IMR-90 (cell line): ENCODE results near the gene CNOT6.

Experiments
- BHLHE40 ChIP-seq: fragments of 150-350 bp; IDR thresholded peaks from 2 replicates; pipeline ENCODE4 v1.6.1; 2016; ENCODE audit warnings: mild to moderate bottlenecking, low read depth, low read length
- CTCF ChIP-seq: conservative IDR thresholded peaks from 2 replicates; pipeline ENCODE4 v1.5.1; 2012; ENCODE audit warnings: mild to moderate bottlenecking, low read depth, low read length, improper control_type of control experiment
- ELK1 ChIP-seq: fragments of 150-350 bp; IDR thresholded peaks from 2 replicates; pipeline ENCODE4 v1.6.1; 2016; ENCODE audit warnings: low read depth, mild to moderate bottlenecking, low read length, moderate library complexity, borderline replicate concordance
- MXI1 ChIP-seq: IDR thresholded peaks from 2 replicates; pipeline ENCODE4 v1.6.1; 2012; ENCODE audit warnings: low read depth, mild to moderate bottlenecking, low read length, moderate library complexity, borderline replicate concordance
- NFE2L2 ChIP-seq: fragments of 150-350 bp; IDR thresholded peaks from 2 replicates; pipeline ENCODE4 v1.6.1; 2016; ENCODE audit warnings: low read depth, mild to moderate bottlenecking, low read length
- POLR2A ChIP-seq: IDR thresholded peaks from 2 replicates; pipeline ENCODE4 v1.6.1; 2012; ENCODE audit warnings: mild to moderate bottlenecking, low read depth, low read length
- RAD21 ChIP-seq: IDR thresholded peaks from 2 replicates; pipeline ENCODE4 v1.6.1; 2012; ENCODE audit warnings: low read length, improper control_type of control experiment
- RCOR1 ChIP-seq: IDR thresholded peaks from 2 replicates; pipeline ENCODE4 v1.6.1; 2012; ENCODE audit warnings: mild to moderate bottlenecking, low read length, improper control_type of control experiment; ENCODE audit not compliant: insufficient replicate concordance
- RFX5 ChIP-seq: IDR thresholded peaks from 2 replicates; pipeline ENCODE4 v1.8.0; 2012; ENCODE audit warnings: low read depth, mild to moderate bottlenecking, low read length, moderate library complexity
- SMC3 ChIP-seq: fragments of 150-350 bp; IDR thresholded peaks from 2 replicates; pipeline ENCODE4 v1.6.1; 2016; ENCODE audit warnings: low read depth, mild to moderate bottlenecking, antibody characterized with exemption, low read length, moderate library complexity
- USF2 ChIP-seq: fragments of 150-350 bp; IDR thresholded peaks from 2 replicates; pipeline ENCODE4 v1.6.1; 2017; ENCODE audit warnings: mild to moderate bottlenecking, antibody characterized with exemption, low read length, low read depth

GRCh38 chr5:180495991-180496741 lies 2.0 kb downstream of the CNOT6 start:
- no peak for TF ChIP-seq CTCF
- TF ChIP-seq SMC3: no peak
- no peak for TF ChIP-seq MXI1
- no peak for TF ChIP-seq BHLHE40
- no peak for TF ChIP-seq RAD21
- no peak for TF ChIP-seq POLR2A
- no peak for TF ChIP-seq ELK1
- no peak for TF ChIP-seq RFX5
- TF ChIP-seq USF2: no peak
- no peak for TF ChIP-seq NFE2L2
- TF ChIP-seq RCOR1: no peak
